Gastroesophageal sphincter (tissue), 3 donors: ENCODE results near the gene TRAF2.

Experiments
- CTCF ChIP-seq, 4 experiments: fragments of 200-600 bp in 2 of 4; fragments of 450-650 bp in 2 of 4; sonication (generic) in 1 of 4; IDR thresholded peaks; one replicate each; pipeline ENCODE4 v1.5.1; 2017 to 2019; ENCODE audit warnings: antibody characterized with exemption in 4 of 4, mild to moderate bottlenecking in 2 of 4, moderate library complexity in 2 of 4
- EP300 ChIP-seq: sonication (generic); formaldehyde crosslinking; IDR thresholded peaks from one replicate; pipeline ENCODE4 v1.6.1; 2017; ENCODE audit warnings: antibody characterized with exemption, mild to moderate bottlenecking
- POLR2A ChIP-seq, 2 donors: fragments of 450-650 bp; IDR thresholded peaks; one replicate each; pipeline ENCODE4 v1.6.1; 2017; ENCODE audit warnings: antibody characterized with exemption in 2 of 2, mild to moderate bottlenecking in 2 of 2, moderate library complexity in 1 of 2
- POLR2AphosphoS5 ChIP-seq: sonication (generic); formaldehyde crosslinking; IDR thresholded peaks from one replicate; pipeline ENCODE4 v1.6.1; 2017; ENCODE audit warnings: antibody characterized with exemption

- TF ChIP-seq POLR2AphosphoS5 (no peak), CTCF (IDR thresholded peaks at IDR 0.05) (no peak), POLR2A (IDR thresholded peaks at IDR 0.05) (no peak), EP300 (no peak)
Measured at GRCh38 chr9:136944212-136944518, 57.8 kb downstream of the TRAF2 start.
